Prostate gland (tissue), 2 donors: ENCODE results near the gene VSIG8. TPM values are rescaled to one million over a fixed set of nuclear protein-coding genes. Genes with fewer than 3 reads are reported as not detected.
"Not testable (repeated sequence)": the region's sequence is repeated elsewhere in the genome, so short reads cannot be mapped to it uniquely, and the experiment has no call there.

Source experiments
- DNase-seq: peaks from one replicate; pipeline ENCODE4 v3.0.0-alpha.2; 2019; ENCODE audit warnings: low spot score
- H3K27ac ChIP-seq, 2 donors: fragments of 200-600 bp; sonication (generic); 2 replicates each; pipeline ENCODE4 v1.5.1; 2017 to 2019
- H3K27me3 ChIP-seq: fragments of 200-600 bp; sonication (generic); replicated peaks from 2 replicates; pipeline ENCODE4 v1.5.1; 2019; ENCODE audit not compliant: insufficient read depth
- H3K36me3 ChIP-seq, 2 donors: fragments of 200-600 bp; sonication (generic); 1 replicate in 1 of 2; 2 replicates in 1 of 2; pipeline versions ENCODE4 v1.5.1 to v1.8.1; 2017 to 2019
- H3K4me1 ChIP-seq: fragments of 200-600 bp; sonication (generic); replicated peaks from 2 replicates; pipeline ENCODE4 v1.5.1; 2019
- H3K4me3 ChIP-seq, 2 donors: fragments of 200-600 bp; sonication (generic); 2 replicates each; pipeline ENCODE4 v1.5.1; 2017 to 2019
- H3K9me3 ChIP-seq: fragments of 200-600 bp; sonication (generic); 2 replicates; pipeline ENCODE4 v1.5.1; 2017
- POLR2A ChIP-seq: fragments of 450-650 bp; IDR thresholded peaks from one replicate; pipeline ENCODE4 v1.6.1; 2016; ENCODE audit warnings: antibody characterized with exemption, mild to moderate bottlenecking
- POLR2AphosphoS5 ChIP-seq: sonication (generic); formaldehyde crosslinking; IDR thresholded peaks from one replicate; pipeline ENCODE4 v1.6.1; 2017; ENCODE audit warnings: antibody characterized with exemption
- WGBS: methylation state at CpG from one replicate; pipeline ENCODE4 v1.1.5; 2018; 5-methylcytosine and 5-hydroxymethylcytosine counted together
- intact Hi-C: fragments of 100-400 bp; cut with DNase I; formaldehyde crosslinking; loops from one replicate; pipeline ENCODE4 v1.14.2; 2022
- total RNA-seq, 2 donors: library from RNA; depleted of rRNA; stranded (reverse); fragments of >200 nt; gene quantifications; one replicate each; pipeline ENCODE4 v1.1.0, GENCODE V29; 2016
- TF ChIP-seq, protein P1 (sequence below), 4 experiments: fragments of 200-600 bp in 2 of 4; fragments of 450-650 bp in 2 of 4; sonication (generic) in 2 of 4; IDR thresholded peaks; 1 replicate in 3 of 4; 2 replicates in 1 of 4; pipeline ENCODE4 v1.5.1; 2016 to 2019; ENCODE audit warnings: antibody characterized with exemption in 4 of 4, mild to moderate bottlenecking in 2 of 4, moderate library complexity in 2 of 4

Gene VSIG8, protein sequence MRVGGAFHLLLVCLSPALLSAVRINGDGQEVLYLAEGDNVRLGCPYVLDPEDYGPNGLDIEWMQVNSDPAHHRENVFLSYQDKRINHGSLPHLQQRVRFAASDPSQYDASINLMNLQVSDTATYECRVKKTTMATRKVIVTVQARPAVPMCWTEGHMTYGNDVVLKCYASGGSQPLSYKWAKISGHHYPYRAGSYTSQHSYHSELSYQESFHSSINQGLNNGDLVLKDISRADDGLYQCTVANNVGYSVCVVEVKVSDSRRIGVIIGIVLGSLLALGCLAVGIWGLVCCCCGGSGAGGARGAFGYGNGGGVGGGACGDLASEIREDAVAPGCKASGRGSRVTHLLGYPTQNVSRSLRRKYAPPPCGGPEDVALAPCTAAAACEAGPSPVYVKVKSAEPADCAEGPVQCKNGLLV
- not detected for total RNA-seq

DNA sequence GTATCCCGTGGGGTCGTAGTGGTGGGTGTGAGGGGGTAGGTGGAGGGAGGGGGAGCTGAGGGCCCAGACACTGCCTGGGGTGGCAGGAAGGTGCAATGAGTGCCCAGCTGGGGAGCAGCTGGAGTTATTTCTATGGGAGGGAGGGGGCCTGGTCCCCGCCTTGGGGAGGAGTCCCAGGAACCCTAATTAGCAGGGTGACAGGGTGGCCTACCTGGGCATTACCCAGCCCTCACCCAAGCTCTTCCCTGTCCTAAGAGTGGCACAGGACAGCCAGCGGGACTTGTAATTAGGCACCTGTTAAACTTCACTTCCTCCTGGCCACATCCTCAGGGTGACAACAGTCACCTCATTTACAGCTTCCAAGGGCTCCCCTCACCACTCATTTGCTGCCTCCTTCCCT lies at the start of gene VSIG8:
Gene VSIG8, minus strand, starts transcription at position 101 of the 400 bp plus-strand sequence. CDS start 136 bp downstream, outside the sequence.
- no peak for DNase-seq

DNA sequence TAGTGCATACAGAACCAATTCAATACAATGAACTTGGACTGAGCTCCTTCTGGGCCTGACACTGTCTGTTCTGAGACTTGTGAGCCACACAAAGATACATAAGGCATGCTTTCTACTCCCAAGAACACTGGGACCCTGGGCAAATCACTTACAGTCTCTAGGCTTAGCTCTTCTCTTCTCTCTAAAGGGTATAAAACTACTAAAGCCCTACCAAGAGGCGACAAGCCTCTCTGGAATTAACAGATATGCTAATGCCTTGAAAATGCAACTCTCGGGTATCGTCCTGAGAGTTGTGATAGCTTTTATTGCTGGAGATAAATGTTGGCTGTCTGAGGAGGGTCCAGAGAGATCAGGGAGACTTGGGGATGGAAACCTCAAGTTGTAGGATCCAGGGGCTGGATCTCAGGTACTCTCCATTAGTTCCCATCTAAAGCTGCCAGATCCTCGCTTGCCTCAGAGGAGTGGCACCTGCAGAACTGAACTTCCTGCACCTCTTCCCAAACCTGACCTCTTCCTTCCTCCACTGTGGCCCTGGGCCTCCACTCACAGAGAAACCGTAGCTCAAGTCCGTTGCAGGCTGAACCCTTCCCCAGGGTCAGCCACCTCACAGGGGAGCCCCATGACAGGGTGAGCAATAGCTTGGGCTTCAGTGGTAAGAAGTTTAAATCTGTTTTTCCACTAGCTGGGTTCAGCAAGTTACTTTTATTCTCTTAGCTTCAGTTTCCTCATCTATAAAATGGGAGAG lies 49.0 kb upstream of the VSIG8 start:
- Histone ChIP-seq H3K36me3 (no peaks in the 10 kb centered on the region), H3K27ac (no peak overlapping the region), H3K27me3 (no peaks in the 10 kb centered on the region), H3K4me3 (no peak overlapping the region), H3K4me1 (no peaks in the 10 kb centered on the region), H3K9me3 (no peaks in the 10 kb centered on the region)
- intact Hi-C loops, result no loop called here
- WGBS, result 78% methylated on average over 6 of the region's 6 CpGs
- no peak for TF ChIP-seq POLR2A
- TF ChIP-seq, protein P1, sequence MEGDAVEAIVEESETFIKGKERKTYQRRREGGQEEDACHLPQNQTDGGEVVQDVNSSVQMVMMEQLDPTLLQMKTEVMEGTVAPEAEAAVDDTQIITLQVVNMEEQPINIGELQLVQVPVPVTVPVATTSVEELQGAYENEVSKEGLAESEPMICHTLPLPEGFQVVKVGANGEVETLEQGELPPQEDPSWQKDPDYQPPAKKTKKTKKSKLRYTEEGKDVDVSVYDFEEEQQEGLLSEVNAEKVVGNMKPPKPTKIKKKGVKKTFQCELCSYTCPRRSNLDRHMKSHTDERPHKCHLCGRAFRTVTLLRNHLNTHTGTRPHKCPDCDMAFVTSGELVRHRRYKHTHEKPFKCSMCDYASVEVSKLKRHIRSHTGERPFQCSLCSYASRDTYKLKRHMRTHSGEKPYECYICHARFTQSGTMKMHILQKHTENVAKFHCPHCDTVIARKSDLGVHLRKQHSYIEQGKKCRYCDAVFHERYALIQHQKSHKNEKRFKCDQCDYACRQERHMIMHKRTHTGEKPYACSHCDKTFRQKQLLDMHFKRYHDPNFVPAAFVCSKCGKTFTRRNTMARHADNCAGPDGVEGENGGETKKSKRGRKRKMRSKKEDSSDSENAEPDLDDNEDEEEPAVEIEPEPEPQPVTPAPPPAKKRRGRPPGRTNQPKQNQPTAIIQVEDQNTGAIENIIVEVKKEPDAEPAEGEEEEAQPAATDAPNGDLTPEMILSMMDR (IDR thresholded peaks at IDR 0.05), result no peak
- no peak for TF ChIP-seq POLR2AphosphoS5
- DNase-seq, result no peak

More for the DNA sequence above, at the start of gene VSIG8:
- TF ChIP-seq POLR2A, result no peak
- TF ChIP-seq, protein P1 (IDR thresholded peaks at IDR 0.05), result no peak
- no peak for TF ChIP-seq POLR2AphosphoS5
- Histone ChIP-seq H3K4me3 (no peak within 1 kb of the TSS), H3K4me1 (no peaks in the 10 kb centered on the region), H3K36me3 (no peaks in the 10 kb centered on the region), H3K27me3 (no peaks in the 10 kb centered on the region), H3K27ac (no peak within 1 kb of the TSS), H3K9me3 (no peaks in the 10 kb centered on the region)
- intact Hi-C loops, result no loop called here
- WGBS, result 83% methylated on average over 4 of the region's 4 CpGs

DNA sequence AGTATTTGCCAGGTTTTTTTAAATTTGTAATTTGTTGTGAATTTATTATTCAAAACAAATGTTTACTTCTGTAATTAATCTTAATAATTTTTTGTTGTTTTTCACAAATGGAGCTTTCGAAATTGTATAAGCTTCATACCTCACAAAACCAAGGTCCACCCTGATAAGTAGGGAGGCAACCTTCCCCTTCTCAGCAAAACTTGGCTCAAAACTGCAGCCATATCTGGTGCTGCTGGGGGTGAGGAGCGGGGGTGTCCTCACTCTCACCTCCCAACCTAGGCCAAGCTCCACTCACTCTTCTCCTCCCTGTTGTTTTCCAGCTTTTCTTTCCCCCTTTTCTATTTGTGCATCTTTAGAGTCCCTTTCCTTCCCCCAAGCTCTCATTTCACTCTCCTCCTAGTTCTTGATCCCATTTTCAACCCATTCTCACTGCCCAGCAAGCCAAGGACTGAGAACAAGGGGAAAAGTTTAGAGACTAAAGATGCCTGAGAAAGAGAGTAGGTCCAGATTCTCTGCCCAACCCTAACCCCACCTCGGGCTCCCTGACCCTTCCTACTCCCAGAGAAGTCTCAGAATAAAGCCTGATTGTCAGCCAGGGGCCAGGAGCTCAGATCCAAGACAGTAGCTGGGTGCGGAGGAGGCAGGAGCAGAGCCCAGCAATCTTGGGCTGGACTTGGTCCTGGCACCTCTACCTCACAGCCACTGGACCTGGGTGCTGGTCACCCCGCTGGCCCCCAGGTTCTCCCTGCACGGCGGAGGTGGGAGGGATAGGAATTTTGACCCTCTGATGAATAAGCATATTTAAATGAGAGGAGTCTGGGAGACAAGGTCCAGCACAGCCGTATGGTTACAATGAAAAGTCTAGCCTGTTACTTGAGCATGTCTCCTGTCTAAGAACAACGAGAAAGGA lies 45.8 kb upstream of the VSIG8 start:
- Histone ChIP-seq H3K27ac (no peak overlapping the region), H3K4me1 (no peaks in the 10 kb centered on the region)
- no peak for DNase-seq

DNA sequence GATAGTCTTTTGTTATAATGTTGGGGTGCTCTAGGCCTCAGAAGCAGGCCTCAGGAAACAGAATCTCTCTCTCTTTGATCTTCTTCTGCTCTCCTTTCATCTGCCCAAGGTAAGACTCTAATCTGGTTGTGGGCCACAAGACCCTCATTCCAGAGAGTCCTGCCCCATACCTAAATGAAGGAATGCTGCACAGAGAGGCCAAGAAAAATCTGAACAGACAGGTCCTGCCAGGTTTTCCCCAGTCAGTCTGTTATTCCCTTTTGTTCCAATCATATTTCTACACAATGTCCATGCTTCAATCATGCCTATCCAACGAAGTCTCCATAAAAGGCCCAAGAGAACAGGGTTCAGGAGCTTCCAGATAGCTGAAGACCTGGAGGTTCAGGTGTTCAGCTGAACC lies 44.5 kb upstream of the VSIG8 start:
- no peak for DNase-seq
- TF ChIP-seq POLR2AphosphoS5, result no peak
- H3K27me3 ChIP-seq, result no peaks in the 10 kb centered on the region
- intact Hi-C loops, result no loop called here
- no peaks in the 10 kb centered on the region for H3K36me3 ChIP-seq
- no peaks in the 10 kb centered on the region for H3K9me3 ChIP-seq
- 58% methylated on average over 1 of the region's 1 CpG for WGBS
- no peak overlapping the region for H3K4me3 ChIP-seq
- no peaks in the 10 kb centered on the region for H3K4me1 ChIP-seq
- H3K27ac ChIP-seq, result no peak overlapping the region

More for the DNA sequence above, 45.8 kb upstream of the VSIG8 start:
- intact Hi-C loops, result no loop called here
- Histone ChIP-seq H3K4me3 (no peak overlapping the region), H3K36me3 (no peaks in the 10 kb centered on the region), H3K27me3 (no peaks in the 10 kb centered on the region), H3K9me3 (no peaks in the 10 kb centered on the region)
- TF ChIP-seq POLR2A (no peak), POLR2AphosphoS5 (no peak)
- TF ChIP-seq, protein P1 (IDR thresholded peaks at IDR 0.05), result no peak
- 86% methylated on average over 9 of the region's 9 CpGs for WGBS

DNA sequence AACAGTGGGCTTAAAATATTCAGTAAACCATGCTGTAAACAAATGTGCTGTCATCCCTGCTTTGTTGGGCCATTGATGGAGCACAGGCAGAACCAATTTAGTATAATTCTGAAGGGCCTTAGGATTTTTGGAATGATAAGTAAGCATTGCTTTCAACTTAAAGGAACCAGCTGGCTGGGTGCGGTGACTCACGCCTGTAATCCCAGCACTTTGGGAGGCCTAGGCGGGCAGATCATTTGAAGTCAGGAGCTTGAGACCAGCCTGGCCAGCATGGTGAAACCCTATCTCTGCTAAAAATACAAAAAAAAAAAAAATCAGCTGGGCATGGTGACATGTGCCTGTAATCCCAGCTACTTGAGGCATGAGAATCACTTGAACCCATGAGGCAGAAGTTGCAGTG lies 41.6 kb upstream of the VSIG8 start:
- H3K27ac ChIP-seq, DNase-seq, H3K4me3 ChIP-seq, H3K27me3 ChIP-seq, H3K36me3 ChIP-seq, H3K4me1 ChIP-seq, H3K9me3 ChIP-seq, intact Hi-C loops: not testable (repeated sequence)
- WGBS, result 86% methylated on average over 3 of the region's 3 CpGs
